ENCODE data around the gene PTP4A1. TPM values are rescaled to one million over a fixed set of nuclear protein-coding genes. Genes with fewer than 3 reads are reported as not detected.

Gene PTP4A1
- polyA plus RNA-seq, 1 donor from 2014 or later: 57.6 TPM

DNA sequence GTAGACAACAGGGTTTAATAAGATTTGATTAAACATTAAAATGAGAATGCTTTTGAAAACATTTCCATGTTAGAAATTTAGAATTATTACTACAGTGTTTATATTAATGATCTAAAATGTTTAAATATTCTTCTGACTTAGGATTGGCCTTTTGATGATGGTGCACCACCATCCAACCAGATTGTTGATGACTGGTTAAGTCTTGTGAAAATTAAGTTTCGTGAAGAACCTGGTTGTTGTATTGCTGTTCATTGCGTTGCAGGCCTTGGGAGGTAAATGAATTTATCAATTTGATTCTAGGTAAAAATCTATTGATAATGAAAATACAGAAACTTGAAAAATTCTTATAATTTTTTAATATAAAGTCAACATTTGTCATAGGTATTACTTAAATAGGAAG lies 6.5 kb downstream of the PTP4A1 start:
- no peak overlapping the region for H3K9ac ChIP-seq (ENCODE audit: low read length)
- H3K9me3 ChIP-seq (ENCODE audit: low read length): no peaks in the 10 kb centered on the region
- no peak overlapping the region for H2AFZ ChIP-seq (ENCODE audit: low read depth, low read length)
- H3K4me2 ChIP-seq (ENCODE audit: low read length): no peak overlapping the region
- peaks cover 60% of the 10 kb centered on the region for H3K79me2 ChIP-seq (replicated peaks; ENCODE audit: insufficient read depth, low read length)
- no peaks in the 10 kb centered on the region for H3K9me2 ChIP-seq (ENCODE audit: insufficient read depth, low read length)
- H4K20me1 ChIP-seq (ENCODE audit: insufficient read depth): peaks cover 20% of the 10 kb centered on the region
- TF ChIP-seq TAF1 (IDR thresholded peaks at IDR 0.05; ENCODE audit: low read depth) (no peak), POLR2AphosphoS5 (IDR thresholded peaks at IDR 0.05) (no peak), EP300 (conservative IDR thresholded peaks at IDR 0.05; ENCODE audit: poor library complexity, severe bottlenecking) (no peak)
- no peak overlapping the region for H3K27ac ChIP-seq (ENCODE audit: low read length)
- no peaks in the 10 kb centered on the region for H3K27me3 ChIP-seq (ENCODE audit: insufficient read depth, low read depth, low read length)
- no peak overlapping the region for H3K4me3 ChIP-seq (ENCODE audit: low read length)
- peaks cover 6% of the 10 kb centered on the region for H3F3A ChIP-seq (ENCODE audit: insufficient read depth, low read length, poor library complexity, severe bottlenecking)
- H3K36me3 ChIP-seq (ENCODE audit: insufficient read depth, low read length): peaks cover 42% of the 10 kb centered on the region

DNA sequence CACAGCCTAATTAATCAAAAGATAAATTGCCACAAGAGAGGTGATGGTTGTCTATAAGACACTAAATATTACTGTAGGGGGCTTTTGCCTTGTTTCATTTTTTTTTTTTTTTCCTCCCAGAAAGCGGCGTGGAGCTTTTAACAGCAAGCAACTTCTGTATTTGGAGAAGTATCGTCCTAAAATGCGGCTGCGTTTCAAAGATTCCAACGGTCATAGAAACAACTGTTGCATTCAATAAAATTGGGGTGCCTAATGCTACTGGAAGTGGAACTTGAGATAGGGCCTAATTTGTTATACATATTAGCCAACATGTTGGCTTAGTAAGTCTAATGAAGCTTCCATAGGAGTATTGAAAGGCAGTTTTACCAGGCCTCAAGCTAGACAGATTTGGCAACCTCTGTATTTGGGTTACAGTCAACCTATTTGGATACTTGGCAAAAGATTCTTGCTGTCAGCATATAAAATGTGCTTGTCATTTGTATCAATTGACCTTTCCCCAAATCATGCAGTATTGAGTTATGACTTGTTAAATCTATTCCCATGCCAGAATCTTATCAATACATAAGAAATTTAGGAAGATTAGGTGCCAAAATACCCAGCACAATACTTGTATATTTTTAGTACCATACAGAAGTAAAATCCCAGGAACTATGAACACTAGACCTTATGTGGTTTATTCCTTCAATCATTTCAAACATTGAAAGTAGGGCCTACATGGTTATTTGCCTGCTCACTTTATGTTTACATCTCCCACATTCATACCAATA lies 7.8 kb downstream of the PTP4A1 start:
- Histone ChIP-seq H3K4me2 (ENCODE audit: low read length) (no peak overlapping the region), H3K4me3 (ENCODE audit: low read length) (no peak overlapping the region), H3K27me3 (ENCODE audit: insufficient read depth, low read depth, low read length) (no peaks in the 10 kb centered on the region), H2AFZ (ENCODE audit: low read depth, low read length) (no peak overlapping the region), H3K79me2 (replicated peaks; ENCODE audit: insufficient read depth, low read length) (peaks cover 47% of the 10 kb centered on the region), H4K20me1 (ENCODE audit: insufficient read depth) (peaks cover 11% of the 10 kb centered on the region), H3K36me3 (ENCODE audit: insufficient read depth, low read length) (peaks cover 42% of the 10 kb centered on the region), H3F3A (ENCODE audit: insufficient read depth, low read length, poor library complexity, severe bottlenecking) (no peaks in the 10 kb centered on the region), H3K9me2 (ENCODE audit: insufficient read depth, low read length) (no peaks in the 10 kb centered on the region), H3K27ac (ENCODE audit: low read length) (no peak overlapping the region), H3K9ac (ENCODE audit: low read length) (no peak overlapping the region), H3K9me3 (ENCODE audit: low read length) (no peaks in the 10 kb centered on the region)
- no peak for TF ChIP-seq RAD21 (conservative IDR thresholded peaks at IDR 0.05)
- no peak for TF ChIP-seq POLR2AphosphoS5 (IDR thresholded peaks at IDR 0.05)
- TF ChIP-seq, protein P1, sequence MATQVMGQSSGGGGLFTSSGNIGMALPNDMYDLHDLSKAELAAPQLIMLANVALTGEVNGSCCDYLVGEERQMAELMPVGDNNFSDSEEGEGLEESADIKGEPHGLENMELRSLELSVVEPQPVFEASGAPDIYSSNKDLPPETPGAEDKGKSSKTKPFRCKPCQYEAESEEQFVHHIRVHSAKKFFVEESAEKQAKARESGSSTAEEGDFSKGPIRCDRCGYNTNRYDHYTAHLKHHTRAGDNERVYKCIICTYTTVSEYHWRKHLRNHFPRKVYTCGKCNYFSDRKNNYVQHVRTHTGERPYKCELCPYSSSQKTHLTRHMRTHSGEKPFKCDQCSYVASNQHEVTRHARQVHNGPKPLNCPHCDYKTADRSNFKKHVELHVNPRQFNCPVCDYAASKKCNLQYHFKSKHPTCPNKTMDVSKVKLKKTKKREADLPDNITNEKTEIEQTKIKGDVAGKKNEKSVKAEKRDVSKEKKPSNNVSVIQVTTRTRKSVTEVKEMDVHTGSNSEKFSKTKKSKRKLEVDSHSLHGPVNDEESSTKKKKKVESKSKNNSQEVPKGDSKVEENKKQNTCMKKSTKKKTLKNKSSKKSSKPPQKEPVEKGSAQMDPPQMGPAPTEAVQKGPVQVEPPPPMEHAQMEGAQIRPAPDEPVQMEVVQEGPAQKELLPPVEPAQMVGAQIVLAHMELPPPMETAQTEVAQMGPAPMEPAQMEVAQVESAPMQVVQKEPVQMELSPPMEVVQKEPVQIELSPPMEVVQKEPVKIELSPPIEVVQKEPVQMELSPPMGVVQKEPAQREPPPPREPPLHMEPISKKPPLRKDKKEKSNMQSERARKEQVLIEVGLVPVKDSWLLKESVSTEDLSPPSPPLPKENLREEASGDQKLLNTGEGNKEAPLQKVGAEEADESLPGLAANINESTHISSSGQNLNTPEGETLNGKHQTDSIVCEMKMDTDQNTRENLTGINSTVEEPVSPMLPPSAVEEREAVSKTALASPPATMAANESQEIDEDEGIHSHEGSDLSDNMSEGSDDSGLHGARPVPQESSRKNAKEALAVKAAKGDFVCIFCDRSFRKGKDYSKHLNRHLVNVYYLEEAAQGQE (IDR thresholded peaks at IDR 0.05; ENCODE audit: borderline replicate concordance): no peak
- TF ChIP-seq MXI1 (conservative IDR thresholded peaks at IDR 0.05; ENCODE audit: poor library complexity, severe bottlenecking): no peak
- TF ChIP-seq SMC3 (conservative IDR thresholded peaks at IDR 0.05; ENCODE audit: poor library complexity): no peak
- TF ChIP-seq, protein P2, sequence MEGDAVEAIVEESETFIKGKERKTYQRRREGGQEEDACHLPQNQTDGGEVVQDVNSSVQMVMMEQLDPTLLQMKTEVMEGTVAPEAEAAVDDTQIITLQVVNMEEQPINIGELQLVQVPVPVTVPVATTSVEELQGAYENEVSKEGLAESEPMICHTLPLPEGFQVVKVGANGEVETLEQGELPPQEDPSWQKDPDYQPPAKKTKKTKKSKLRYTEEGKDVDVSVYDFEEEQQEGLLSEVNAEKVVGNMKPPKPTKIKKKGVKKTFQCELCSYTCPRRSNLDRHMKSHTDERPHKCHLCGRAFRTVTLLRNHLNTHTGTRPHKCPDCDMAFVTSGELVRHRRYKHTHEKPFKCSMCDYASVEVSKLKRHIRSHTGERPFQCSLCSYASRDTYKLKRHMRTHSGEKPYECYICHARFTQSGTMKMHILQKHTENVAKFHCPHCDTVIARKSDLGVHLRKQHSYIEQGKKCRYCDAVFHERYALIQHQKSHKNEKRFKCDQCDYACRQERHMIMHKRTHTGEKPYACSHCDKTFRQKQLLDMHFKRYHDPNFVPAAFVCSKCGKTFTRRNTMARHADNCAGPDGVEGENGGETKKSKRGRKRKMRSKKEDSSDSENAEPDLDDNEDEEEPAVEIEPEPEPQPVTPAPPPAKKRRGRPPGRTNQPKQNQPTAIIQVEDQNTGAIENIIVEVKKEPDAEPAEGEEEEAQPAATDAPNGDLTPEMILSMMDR (IDR thresholded peaks at IDR 0.05; ENCODE audit: poor library complexity, severe bottlenecking): no peak
- TF ChIP-seq EP300 (conservative IDR thresholded peaks at IDR 0.05; ENCODE audit: poor library complexity, severe bottlenecking): no peak
- no peak for TF ChIP-seq TAF1 (IDR thresholded peaks at IDR 0.05; ENCODE audit: low read depth)
- TF ChIP-seq EZH2 (IDR thresholded peaks at IDR 0.05; ENCODE audit: borderline replicate concordance, insufficient read depth, low read length, poor library complexity, severe bottlenecking): no peak

All from neural cell (in vitro differentiated cells).